Hepatocyte (in vitro differentiated cells): ENCODE results near the gene ANKS1B.

Experiments
- EZH2 ChIP-seq: fragments of 200-600 bp; sonication (generic); IDR thresholded peaks from 2 replicates; pipeline ENCODE4 v1.6.1; 2016; ENCODE audit warnings: antibody characterized with exemption, mild to moderate bottlenecking, borderline replicate concordance
- TF ChIP-seq, protein P1 (sequence below): fragments of 200-600 bp; sonication (generic); IDR thresholded peaks from 2 replicates; pipeline ENCODE4 v1.5.1; 2016; ENCODE audit warnings: antibody characterized with exemption, mild to moderate bottlenecking; ENCODE audit not compliant: poor library complexity

DNA sequence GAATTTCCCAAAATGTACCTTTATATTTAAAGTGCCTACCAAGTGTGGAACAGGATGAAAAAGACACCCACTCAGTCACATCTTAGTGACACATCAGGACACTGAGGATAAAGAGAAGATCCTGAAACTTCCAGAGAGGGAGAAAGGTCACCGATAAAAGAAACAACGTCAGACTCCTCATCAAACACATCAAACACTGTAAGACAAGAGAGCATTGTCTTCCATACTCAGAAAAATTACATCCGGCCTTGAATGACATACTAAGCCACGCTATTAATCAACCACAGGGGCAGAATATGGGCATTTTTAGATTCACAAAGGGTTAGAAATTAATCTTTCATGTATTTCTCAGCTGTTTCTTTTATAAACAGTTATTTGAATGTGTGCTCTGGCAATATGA, 849.4 kb downstream of the ANKS1B start:
- TF ChIP-seq, protein P1, sequence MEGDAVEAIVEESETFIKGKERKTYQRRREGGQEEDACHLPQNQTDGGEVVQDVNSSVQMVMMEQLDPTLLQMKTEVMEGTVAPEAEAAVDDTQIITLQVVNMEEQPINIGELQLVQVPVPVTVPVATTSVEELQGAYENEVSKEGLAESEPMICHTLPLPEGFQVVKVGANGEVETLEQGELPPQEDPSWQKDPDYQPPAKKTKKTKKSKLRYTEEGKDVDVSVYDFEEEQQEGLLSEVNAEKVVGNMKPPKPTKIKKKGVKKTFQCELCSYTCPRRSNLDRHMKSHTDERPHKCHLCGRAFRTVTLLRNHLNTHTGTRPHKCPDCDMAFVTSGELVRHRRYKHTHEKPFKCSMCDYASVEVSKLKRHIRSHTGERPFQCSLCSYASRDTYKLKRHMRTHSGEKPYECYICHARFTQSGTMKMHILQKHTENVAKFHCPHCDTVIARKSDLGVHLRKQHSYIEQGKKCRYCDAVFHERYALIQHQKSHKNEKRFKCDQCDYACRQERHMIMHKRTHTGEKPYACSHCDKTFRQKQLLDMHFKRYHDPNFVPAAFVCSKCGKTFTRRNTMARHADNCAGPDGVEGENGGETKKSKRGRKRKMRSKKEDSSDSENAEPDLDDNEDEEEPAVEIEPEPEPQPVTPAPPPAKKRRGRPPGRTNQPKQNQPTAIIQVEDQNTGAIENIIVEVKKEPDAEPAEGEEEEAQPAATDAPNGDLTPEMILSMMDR: no peak
- no peak for TF ChIP-seq EZH2
